K562 (cell line): ENCODE data around the gene HOXA5. TPM values are rescaled to one million over a fixed set of nuclear protein-coding genes. Genes with fewer than 3 reads are reported as not detected.

ENCODE experiments used
- HCFC1 ChIP-seq: IDR thresholded peaks from 2 replicates; pipeline ENCODE4 v1.6.1; 2012; ENCODE audit warnings: low read depth, low read length, improper control_type of control experiment
- MCM5 ChIP-seq: fragments of 450-650 bp; IDR thresholded peaks from 2 replicates; pipeline ENCODE4 v1.6.1; 2016; ENCODE audit warnings: low read depth
- MGA ChIP-seq: fragments of 450-650 bp; IDR thresholded peaks from 2 replicates; pipeline ENCODE4 v1.6.1; 2016; ENCODE audit warnings: mild to moderate bottlenecking, moderate library complexity
- NR2F6 ChIP-seq: fragments of 450-650 bp; formaldehyde crosslinking; IDR thresholded peaks from 2 replicates; pipeline ENCODE4 v1.4.0; 2020; ENCODE audit warnings: mild to moderate bottlenecking
- SRSF3 ChIP-seq: fragments of 200-400 bp; formaldehyde crosslinking; IDR thresholded peaks from 2 replicates; pipeline ENCODE4 v1.6.1; 2016; ENCODE audit warnings: mild to moderate bottlenecking, low read length, moderate library complexity; ENCODE audit not compliant: insufficient read depth
- TAL1 ChIP-seq: fragments of 450-650 bp; IDR thresholded peaks from 2 replicates; pipeline ENCODE4 v1.6.1; 2016; ENCODE audit warnings: mild to moderate bottlenecking
- ZBTB33 ChIP-seq: sonication (generic); formaldehyde crosslinking; IDR thresholded peaks from 2 replicates; pipeline ENCODE4 v1.8.1; 2023; ENCODE audit warnings: mild to moderate bottlenecking, missing genetic modification reagents
- ZFP91 ChIP-seq: sonication (generic); formaldehyde crosslinking; IDR thresholded peaks from 2 replicates; pipeline ENCODE4 v1.8.0; 2022; ENCODE audit warnings: mild to moderate bottlenecking, missing genetic modification reagents
- ZNF24 ChIP-seq: fragments of 450-650 bp; IDR thresholded peaks from 2 replicates; pipeline ENCODE4 v1.6.1; 2016
- polyA plus RNA-seq, 8 experiments: library from polyadenylated mRNA; depleted of rRNA in 4 of 8; stranded (reverse) in 5 of 8; unstranded in 3 of 8; fragments of >200 nt; fragmentation: Nextera tagmentation in 2 of 8; fragmentation: Illumina TruSeq in 1 of 8; extraction: Ambion mirVana in 2 of 8; extraction: Trizol in 1 of 8; gene quantifications; 2 replicates each; pipeline versions ENCODE4 v1.2.1 to v1.2.3, GENCODE V29; 2011 to 2014; ENCODE audit warnings: inconsistent platforms in 1 of 8, missing spikeins in 1 of 8
- total RNA-seq, 7 experiments: library from RNA; depleted of rRNA in 6 of 7; stranded (reverse); fragments of >200 nt in 6 of 7; fragmentation: Illumina TruSeq in 2 of 7; extraction: Trizol in 2 of 7; gene quantifications; 2 replicates each; pipeline versions ENCODE4 v1.2.1 to v1.2.3, GENCODE V29; 2011 to 2021; ENCODE audit warnings: low replicate concordance in 1 of 7

Gene HOXA5
- total and polyA plus RNA-seq, 9 of the 15 experiments (the other 6 are each of a cell fraction or from before 2014, with no cell fraction given): 0.13 TPM; not detected in 8

DNA sequence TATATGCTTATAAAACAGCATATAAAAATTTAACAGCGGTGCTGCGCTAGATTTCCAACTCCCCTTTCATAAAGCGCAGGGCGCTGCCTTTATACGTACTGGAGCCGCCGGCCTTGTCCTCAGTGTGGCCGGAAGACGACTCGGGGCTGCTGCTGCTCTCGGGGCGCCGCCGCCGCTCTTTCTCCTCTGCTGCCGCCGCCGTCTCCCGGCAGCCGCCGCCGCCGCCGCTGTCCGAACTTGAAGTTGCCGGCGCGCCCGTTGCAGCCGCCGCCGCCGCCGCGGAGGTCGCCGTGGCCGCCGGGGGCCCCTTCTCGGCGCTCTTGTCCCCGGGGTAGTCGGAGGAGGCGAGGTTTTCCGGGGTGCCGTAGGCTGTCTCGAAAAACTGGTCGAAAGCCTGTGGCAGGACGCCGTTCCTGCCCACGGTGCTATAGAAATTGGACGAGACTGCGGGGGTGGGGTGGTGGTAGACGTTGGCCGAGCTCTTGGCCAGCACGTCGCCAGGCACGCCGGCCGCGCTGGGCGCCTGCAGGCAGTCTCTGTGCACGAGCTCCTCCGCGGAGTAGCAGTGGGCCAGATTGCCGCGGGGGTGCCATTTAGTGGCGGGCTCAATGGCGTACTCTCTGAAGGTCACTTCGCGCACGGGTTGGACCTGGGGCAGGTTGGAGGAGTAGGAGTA lies 41.0 kb upstream of the HOXA5 start (continued):
- TF ChIP-seq MGA (no peak), SRSF3 (no peak), NR2F6 (no peak), MCM5 (no peak), HCFC1 (no peak), ZBTB33 (CRISPR knock-in tag) (no peak), ZFP91 (CRISPR knock-in tag) (no peak), TAL1 (no peak), ZNF24 (no peak)
